ENCODE measurements around the gene ANAPC4. TPM values are rescaled to one million over a fixed set of nuclear protein-coding genes. Genes with fewer than 3 reads are reported as not detected.

ANAPC4 gene
- total and polyA plus RNA-seq, 2 of the 8 experiments (the other 6 are each of a cell fraction or from before 2014, with no cell fraction given): 8.7 to 31.6 TPM

GRCh38 chr4:25383647-25384046 lies 6.6 kb downstream of the ANAPC4 start:
- no peak overlapping the region for H4K5ac ChIP-seq (ENCODE audit: insufficient read length, low read depth, low read length)
- H3K4me2 ChIP-seq (ENCODE audit: insufficient read depth in 1 of 2, low read depth in 2 of 2, low read length in 2 of 2): no peak overlapping the region
- H2AFZ ChIP-seq (ENCODE audit: low read length): no peak overlapping the region
- no peak overlapping the region for H3K23ac ChIP-seq (ENCODE audit: insufficient read length)
- no peak overlapping the region for H2BK20ac ChIP-seq (ENCODE audit: low read length)
- H3K27me3 ChIP-seq (replicated peaks in 1 of 4; ENCODE audit: control insufficient read depth in 3 of 4, extremely low read depth in 1 of 4, insufficient read depth in 3 of 4, low read length in 3 of 4): no peaks in the 10 kb centered on the region
- no peak overlapping the region for H3K18ac ChIP-seq (ENCODE audit: extremely low read depth, low read length)
- H3K23me2 ChIP-seq (ENCODE audit: low read depth, low read length): no peaks in the 10 kb centered on the region
- H3K79me2 ChIP-seq (ENCODE audit: control insufficient read depth in 1 of 2, insufficient read depth in 2 of 2, low read length in 2 of 2): peaks cover 2 to 14% of the 10 kb centered on the region in 2 experiments; a peak in 3 of 4 replicates
- no peak for DNase-seq (ENCODE audit: low read depth in 1 of 2, low spot score in 2 of 2)
- no peak for FAIRE-seq
- H2BK12ac ChIP-seq (ENCODE audit: low read depth, low read length): no peak overlapping the region
- no peak overlapping the region for H3K9ac ChIP-seq (replicated peaks in 1 of 4; ENCODE audit: extremely low read depth in 1 of 4, low read depth in 3 of 4, low read length in 3 of 4)
- H2BK5ac ChIP-seq (ENCODE audit: low read depth, low read length): no peak overlapping the region
- no peak overlapping the region for H3K4me3 ChIP-seq (ENCODE audit: extremely low read depth in 1 of 4, insufficient read depth in 2 of 4, low read depth in 3 of 4, low read length in 4 of 4)
- H2BK15ac ChIP-seq (ENCODE audit: low read length): no peak overlapping the region
- no peaks in the 10 kb centered on the region for H3K9me3 ChIP-seq (ENCODE audit: insufficient read depth in 2 of 2, low read depth in 1 of 2, low read length in 1 of 2)
- no peak overlapping the region for H3K56ac ChIP-seq (replicated peaks; ENCODE audit: insufficient read length, low read depth, low read length)
- H4K20me1 ChIP-seq (replicated peaks in 1 of 2; ENCODE audit: control insufficient read depth in 1 of 2, insufficient read depth in 2 of 2, low read length in 2 of 2): no peaks in the 10 kb centered on the region
- H3K4me1 ChIP-seq (replicated peaks in 1 of 4; ENCODE audit: control insufficient read depth in 3 of 4, insufficient read depth in 4 of 4, low read length in 3 of 4): no peaks in the 10 kb centered on the region
- no peak overlapping the region for H4K8ac ChIP-seq (ENCODE audit: extremely low read depth, insufficient read depth, low read length)
- H2AK5ac ChIP-seq (ENCODE audit: low read depth, low read length): no peak overlapping the region
- WGBS, 2 experiments (ENCODE audit: extremely low coverage in 1 of 2, insufficient coverage in 1 of 2, insufficient read length in 1 of 2, insufficient replicate concordance in 2 of 2, low coverage in 1 of 2, low lambda C conversion rate in 2 of 2, missing lambda C conversion rate in 1 of 2): 77% methylated on average over 2 of the region's 2 CpGs; no CpG with 5 or more reads in 1 of the 2 experiments
- H2BK120ac ChIP-seq (replicated peaks; ENCODE audit: low read depth, low read length): no peak overlapping the region
- no peak overlapping the region for H3K14ac ChIP-seq (ENCODE audit: insufficient read length)
- CTCF ChIA-PET (ENCODE audit: partially characterized antibody): interaction anchor here (3.3 kb wide), 1 partner anchor 16 kb away, joined by 11 read pairs; no protein-coding TSS in a partner anchor
- no peak overlapping the region for H3K4ac ChIP-seq (replicated peaks; ENCODE audit: insufficient read length, low read depth, low read length)
- H3K27ac ChIP-seq (ENCODE audit: low read depth, low read length): no peak overlapping the region
- peaks cover 7 to 48% (median 23%) of the 10 kb centered on the region in 4 experiments for H3K36me3 ChIP-seq (ENCODE audit: control insufficient read depth in 2 of 4, insufficient read depth in 4 of 4, low read length in 3 of 4)
- H4K91ac ChIP-seq (replicated peaks; ENCODE audit: insufficient read length, low read length): no peak overlapping the region
- POLR2A ChIA-PET (ENCODE audit: partially characterized antibody): no interaction called here
- peaks cover 8% of the 10 kb centered on the region for H3K79me1 ChIP-seq (ENCODE audit: low read depth, low read length)
- TF ChIP-seq KDM4A (IDR thresholded peaks at IDR 0.05; ENCODE audit: low read depth, low read length, severe bottlenecking) (no peak), HDAC6 (IDR thresholded peaks at IDR 0.05; ENCODE audit: low read depth, low read length) (no peak), RAD21 (IDR thresholded peaks at IDR 0.05 in 1 of 2, conservative IDR thresholded peaks at IDR 0.05 in 1 of 2; ENCODE audit: low read depth in 2 of 2, low read length in 2 of 2) (no peak), SUZ12 (IDR thresholded peaks at IDR 0.05; ENCODE audit: low read length) (no peak), CREB1 (IDR thresholded peaks at IDR 0.05) (no peak), SRF (IDR thresholded peaks at IDR 0.05; ENCODE audit: low read depth, low read length) (no peak), KDM1A (IDR thresholded peaks at IDR 0.05; ENCODE audit: borderline replicate concordance, low read length) (no peak), SP4 (IDR thresholded peaks at IDR 0.05; ENCODE audit: low read length) (no peak), MAFK (IDR thresholded peaks at IDR 0.05; ENCODE audit: low read depth, low read length) (no peak), ZNF274 (IDR thresholded peaks at IDR 0.05; ENCODE audit: borderline replicate concordance, extremely low read depth, low read length) (no peak), BACH1 (IDR thresholded peaks at IDR 0.05; ENCODE audit: low read length) (no peak), JUND (IDR thresholded peaks at IDR 0.05; ENCODE audit: low read length) (no peak), TEAD4 (IDR thresholded peaks at IDR 0.05; ENCODE audit: low read depth, low read length) (no peak)
- TF ChIP-seq, protein P1, sequence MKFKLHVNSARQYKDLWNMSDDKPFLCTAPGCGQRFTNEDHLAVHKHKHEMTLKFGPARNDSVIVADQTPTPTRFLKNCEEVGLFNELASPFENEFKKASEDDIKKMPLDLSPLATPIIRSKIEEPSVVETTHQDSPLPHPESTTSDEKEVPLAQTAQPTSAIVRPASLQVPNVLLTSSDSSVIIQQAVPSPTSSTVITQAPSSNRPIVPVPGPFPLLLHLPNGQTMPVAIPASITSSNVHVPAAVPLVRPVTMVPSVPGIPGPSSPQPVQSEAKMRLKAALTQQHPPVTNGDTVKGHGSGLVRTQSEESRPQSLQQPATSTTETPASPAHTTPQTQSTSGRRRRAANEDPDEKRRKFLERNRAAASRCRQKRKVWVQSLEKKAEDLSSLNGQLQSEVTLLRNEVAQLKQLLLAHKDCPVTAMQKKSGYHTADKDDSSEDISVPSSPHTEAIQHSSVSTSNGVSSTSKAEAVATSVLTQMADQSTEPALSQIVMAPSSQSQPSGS (IDR thresholded peaks at IDR 0.05; ENCODE audit: low read length): no peak

Measured in H1 (cell line).